GM13976 (cell line): ENCODE results near the gene OTUD5.
A peak's percentile ranks its signal among the peaks of the same experiment; 100 is the strongest.

Source experiments
- DNase-seq: peaks from one replicate; pipeline ENCODE4 v3.0.0; 2012; ENCODE audit warnings: low spot score
- in situ Hi-C: fragments of 300-500 bp; cut with MboI; formaldehyde crosslinking; loops from one replicate; pipeline ENCODE4 v1.12.0; 2022; ENCODE audit warnings: low sequenced_read_pairs, mixed read lengths, inconsistent platforms; ENCODE audit not compliant: unreplicated experiment
- TF ChIP-seq, protein P1 (sequence below): IDR thresholded peaks from 2 replicates; pipeline ENCODE4 v1.5.1; 2012; ENCODE audit warnings: borderline replicate concordance, mild to moderate bottlenecking; ENCODE audit not compliant: insufficient read depth; ENCODE audit errors: extremely low read depth, missing control alignments, control extremely low read depth

OTUD5 gene

DNA sequence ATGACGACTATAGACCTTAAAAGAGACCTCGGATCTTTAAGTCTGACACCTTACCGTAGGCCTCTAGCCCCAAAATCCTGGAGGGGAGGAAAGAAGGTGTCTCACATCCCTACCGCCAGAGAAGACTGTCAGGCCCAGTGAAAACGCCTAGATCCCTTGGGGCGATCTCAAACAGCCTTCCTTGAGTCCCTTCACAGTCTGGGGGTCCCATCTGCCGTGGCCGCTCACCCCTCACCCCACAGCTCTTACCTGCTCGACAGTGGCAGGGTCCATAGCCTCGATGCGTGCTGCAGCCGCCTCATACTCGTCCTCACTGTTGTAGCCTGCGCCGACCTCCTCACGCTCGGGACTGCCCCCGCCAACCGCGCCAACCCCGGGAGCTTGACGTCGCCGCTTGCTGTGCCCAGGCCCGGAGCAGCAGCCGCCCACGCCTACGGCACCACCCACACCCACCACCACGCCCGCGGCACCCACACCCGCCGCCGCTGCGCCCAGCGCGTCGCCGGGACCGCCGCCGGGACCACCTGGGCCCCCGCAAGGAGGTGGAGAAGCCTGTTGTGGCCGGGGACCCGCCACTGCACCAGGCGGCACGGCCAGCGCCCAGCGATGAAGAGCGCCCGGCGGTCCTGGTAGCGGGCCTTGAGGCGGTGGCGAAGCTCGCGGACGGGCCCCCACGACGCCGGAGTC is 536 bp downstream of the OTUD5 start:
- no peak for DNase-seq
- TF ChIP-seq, protein P1, sequence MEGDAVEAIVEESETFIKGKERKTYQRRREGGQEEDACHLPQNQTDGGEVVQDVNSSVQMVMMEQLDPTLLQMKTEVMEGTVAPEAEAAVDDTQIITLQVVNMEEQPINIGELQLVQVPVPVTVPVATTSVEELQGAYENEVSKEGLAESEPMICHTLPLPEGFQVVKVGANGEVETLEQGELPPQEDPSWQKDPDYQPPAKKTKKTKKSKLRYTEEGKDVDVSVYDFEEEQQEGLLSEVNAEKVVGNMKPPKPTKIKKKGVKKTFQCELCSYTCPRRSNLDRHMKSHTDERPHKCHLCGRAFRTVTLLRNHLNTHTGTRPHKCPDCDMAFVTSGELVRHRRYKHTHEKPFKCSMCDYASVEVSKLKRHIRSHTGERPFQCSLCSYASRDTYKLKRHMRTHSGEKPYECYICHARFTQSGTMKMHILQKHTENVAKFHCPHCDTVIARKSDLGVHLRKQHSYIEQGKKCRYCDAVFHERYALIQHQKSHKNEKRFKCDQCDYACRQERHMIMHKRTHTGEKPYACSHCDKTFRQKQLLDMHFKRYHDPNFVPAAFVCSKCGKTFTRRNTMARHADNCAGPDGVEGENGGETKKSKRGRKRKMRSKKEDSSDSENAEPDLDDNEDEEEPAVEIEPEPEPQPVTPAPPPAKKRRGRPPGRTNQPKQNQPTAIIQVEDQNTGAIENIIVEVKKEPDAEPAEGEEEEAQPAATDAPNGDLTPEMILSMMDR = no peak
- in situ Hi-C loops = no loop called here

DNA sequence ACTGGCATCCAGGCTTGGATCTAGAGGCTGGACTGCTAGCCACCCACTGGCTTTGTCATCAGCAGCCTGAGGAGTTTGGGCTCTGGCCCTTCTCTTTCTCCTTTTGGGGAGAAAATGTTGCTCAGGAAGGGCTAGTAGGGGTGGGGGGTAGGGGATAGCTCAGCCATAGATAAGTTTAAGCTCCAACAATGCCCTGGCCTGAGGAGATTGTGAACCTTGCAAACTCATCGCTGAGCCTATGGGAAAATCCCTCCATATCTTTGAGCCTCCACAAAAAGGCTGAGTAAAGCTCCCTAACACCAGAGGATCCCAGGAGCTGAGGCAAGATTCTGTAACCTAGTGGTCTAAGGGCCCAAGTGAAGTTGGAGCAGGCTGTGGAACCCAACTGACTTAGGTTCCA is 8.8 kb downstream of the OTUD5 start:
- in situ Hi-C loops = no loop called here
- no peak for DNase-seq
- TF ChIP-seq, protein P1 = no peak

DNA sequence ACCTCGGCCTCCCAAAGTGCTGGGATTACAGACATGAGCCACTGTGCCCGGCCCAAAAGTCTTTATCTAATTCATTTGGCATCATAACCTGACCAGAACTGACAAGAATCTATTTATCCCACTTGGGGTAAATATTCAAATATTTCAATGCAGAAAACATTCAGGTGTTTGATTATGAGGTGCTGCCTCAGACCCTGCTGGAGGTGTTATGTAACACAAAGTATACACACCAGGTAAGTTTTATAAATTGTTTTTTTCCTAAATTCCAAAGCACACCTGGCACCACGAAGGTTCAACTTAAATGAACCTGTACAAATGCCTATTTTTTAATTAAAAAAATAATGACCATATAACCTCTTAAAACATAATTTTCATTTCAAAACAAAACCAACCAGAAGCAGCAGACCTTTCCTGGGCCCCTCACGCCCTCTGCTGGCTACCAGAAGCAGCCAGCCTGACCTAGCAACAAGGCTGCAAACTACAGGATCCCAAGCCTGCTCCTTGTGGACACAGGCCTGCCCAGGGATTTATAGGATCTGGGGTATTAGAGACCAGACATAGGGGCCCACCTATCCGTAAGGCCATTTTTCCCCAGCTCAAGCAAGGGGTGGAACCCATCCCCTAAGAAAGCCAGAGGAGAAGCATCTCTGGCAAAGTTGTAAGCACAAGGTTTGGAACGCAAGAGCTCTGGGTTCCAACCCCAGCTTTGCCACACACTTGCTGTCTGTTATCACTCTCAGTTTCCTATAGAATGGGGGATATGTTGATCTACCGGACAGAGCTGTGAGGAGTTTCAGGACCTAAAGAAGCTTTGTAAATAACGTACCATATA is 11.7 kb downstream of the OTUD5 start:
- TF ChIP-seq, protein P1 = peak; percentile 92
- in situ Hi-C loops = no loop called here
- DNase-seq = peak; percentile 61

DNA sequence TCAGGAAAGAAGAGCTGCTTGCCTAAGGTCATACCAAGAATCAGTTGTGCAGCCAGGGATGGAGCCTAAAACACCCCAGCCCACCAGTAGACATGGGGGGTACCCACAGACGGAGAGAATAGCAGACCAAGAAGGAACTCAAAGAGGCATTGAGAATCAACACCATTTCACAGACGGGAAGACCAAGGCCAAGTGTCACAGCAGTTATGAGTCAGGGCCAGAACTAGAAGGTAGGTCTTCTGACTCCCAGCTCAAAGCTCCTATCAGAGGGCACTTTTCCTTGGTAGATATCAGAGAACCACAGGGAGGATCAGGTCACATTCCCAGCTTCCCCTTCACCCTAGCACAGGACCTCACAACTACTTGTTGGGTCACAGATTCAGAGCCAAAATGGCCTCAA is 14.5 kb downstream of the OTUD5 start:
- in situ Hi-C loops = no loop called here
- DNase-seq = no peak
- TF ChIP-seq, protein P1 = no peak

DNA sequence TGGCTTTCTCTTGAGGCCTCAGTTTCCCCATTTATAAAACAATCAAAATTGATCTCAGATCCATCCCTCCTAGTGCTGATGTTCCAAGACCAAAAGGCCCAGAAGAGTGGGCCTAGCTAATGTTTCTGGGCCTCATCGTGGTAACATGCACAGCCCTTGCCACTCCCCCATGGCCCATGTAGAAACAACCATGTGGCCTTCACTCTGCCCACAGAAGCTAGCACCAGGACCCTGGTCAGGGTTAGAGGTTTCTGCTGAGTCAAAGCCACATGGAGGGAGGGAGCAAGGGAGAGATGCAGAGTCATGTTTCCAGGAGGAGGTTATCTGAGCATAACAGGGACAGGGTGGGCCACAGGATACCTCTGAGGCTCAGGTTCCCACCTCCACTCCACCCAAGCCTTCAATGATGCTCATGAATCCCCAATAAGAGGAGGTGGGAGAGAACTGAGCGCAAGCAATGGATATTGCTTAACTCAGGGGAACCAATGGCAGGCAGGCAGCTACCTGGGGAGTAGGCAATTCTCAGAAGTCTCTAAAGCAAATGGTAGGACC is 16.9 kb downstream of the OTUD5 start:
- TF ChIP-seq, protein P1 = no peak
- no peak for DNase-seq
- in situ Hi-C loops = no loop called here

DNA sequence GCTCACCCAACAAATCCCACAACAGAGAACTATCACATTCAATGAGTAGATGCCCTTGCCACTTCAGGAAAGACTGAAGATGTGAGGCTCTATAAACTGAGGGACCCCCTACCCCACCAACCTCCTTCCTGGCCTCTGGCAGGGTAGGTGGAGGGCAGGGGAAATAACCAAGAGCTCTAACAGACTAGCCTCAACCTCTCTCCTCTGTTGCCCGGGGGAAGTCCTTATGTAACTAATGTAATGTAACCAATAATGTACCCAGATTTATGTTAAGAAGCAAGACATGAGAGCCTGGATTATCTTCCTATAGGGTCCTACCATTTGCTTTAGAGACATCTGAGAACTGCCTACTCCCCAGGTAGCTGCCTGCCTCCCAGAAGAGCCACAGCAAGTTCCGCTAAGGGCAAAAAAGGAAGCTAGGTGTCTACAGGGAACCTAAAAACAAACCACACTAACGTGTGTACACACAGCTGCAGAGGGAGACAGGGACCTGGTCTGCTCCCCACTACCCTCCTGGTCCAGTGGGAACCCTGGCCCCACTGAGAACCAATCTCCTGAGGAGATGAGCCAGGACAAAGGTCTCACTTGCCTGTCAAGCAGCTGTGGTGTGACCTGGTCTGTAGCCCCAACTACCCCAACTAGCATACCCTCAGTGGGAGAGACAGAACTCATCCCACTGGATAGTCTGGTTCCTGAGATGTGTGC is 17.7 kb downstream of the OTUD5 start:
- DNase-seq = no peak
- TF ChIP-seq, protein P1 = no peak
- in situ Hi-C loops = no loop called here
